ENCODE measurements around the gene ALCAM.

ALCAM gene

GRCh38 chr3:105518203-105518602 lies 151.5 kb downstream of the ALCAM start:
- no peaks in the 10 kb centered on the region for H3K27me3 ChIP-seq (replicated peaks; ENCODE audit: control insufficient read depth, insufficient read depth, low read length, poor library complexity, severe bottlenecking)
- H3K27ac ChIP-seq (ENCODE audit: insufficient read depth, low read length, poor library complexity, severe bottlenecking): no peak overlapping the region
- no peak overlapping the region for H3K4me3 ChIP-seq (ENCODE audit: insufficient read depth, low read depth, low read length, poor library complexity, severe bottlenecking)
- H3K36me3 ChIP-seq (ENCODE audit: control insufficient read depth, insufficient read depth, low read length): no peaks in the 10 kb centered on the region
- H3K4me1 ChIP-seq (ENCODE audit: control insufficient read depth, insufficient read depth, low read length, poor library complexity, severe bottlenecking): no peaks in the 10 kb centered on the region
- DNase-seq: no peak
- H3K9me3 ChIP-seq (ENCODE audit: control insufficient read depth, low read length): no peaks in the 10 kb centered on the region

- Histone ChIP-seq H3K9me3 (ENCODE audit: control insufficient read depth, low read length) (no peaks in the 10 kb centered on the region), H3K27ac (ENCODE audit: insufficient read depth, low read length, poor library complexity, severe bottlenecking) (no peak overlapping the region), H3K27me3 (replicated peaks; ENCODE audit: control insufficient read depth, insufficient read depth, low read length, poor library complexity, severe bottlenecking) (no peaks in the 10 kb centered on the region), H3K4me3 (ENCODE audit: insufficient read depth, low read depth, low read length, poor library complexity, severe bottlenecking) (no peak overlapping the region), H3K36me3 (ENCODE audit: control insufficient read depth, insufficient read depth, low read length) (no peaks in the 10 kb centered on the region), H3K4me1 (ENCODE audit: control insufficient read depth, insufficient read depth, low read length, poor library complexity, severe bottlenecking) (no peaks in the 10 kb centered on the region)
- no peak for DNase-seq
Measured at GRCh38 chr3:105518806-105519418, 152.2 kb downstream of the ALCAM start.

GRCh38 chr3:105521770-105522169 lies 155.1 kb downstream of the ALCAM start:
- Histone ChIP-seq H3K4me1 (ENCODE audit: control insufficient read depth, insufficient read depth, low read length, poor library complexity, severe bottlenecking) (no peaks in the 10 kb centered on the region), H3K27ac (ENCODE audit: insufficient read depth, low read length, poor library complexity, severe bottlenecking) (no peak overlapping the region), H3K36me3 (ENCODE audit: control insufficient read depth, insufficient read depth, low read length) (no peaks in the 10 kb centered on the region), H3K27me3 (replicated peaks; ENCODE audit: control insufficient read depth, insufficient read depth, low read length, poor library complexity, severe bottlenecking) (no peaks in the 10 kb centered on the region), H3K9me3 (ENCODE audit: control insufficient read depth, low read length) (no peaks in the 10 kb centered on the region), H3K4me3 (ENCODE audit: insufficient read depth, low read depth, low read length, poor library complexity, severe bottlenecking) (no peak overlapping the region)
- DNase-seq: no peak

GRCh38 chr3:105523501-105523900 lies 156.8 kb downstream of the ALCAM start:
- H3K36me3 ChIP-seq (ENCODE audit: control insufficient read depth, insufficient read depth, low read length): no peaks in the 10 kb centered on the region
- no peaks in the 10 kb centered on the region for H3K4me1 ChIP-seq (ENCODE audit: control insufficient read depth, insufficient read depth, low read length, poor library complexity, severe bottlenecking)
- no peaks in the 10 kb centered on the region for H3K27me3 ChIP-seq (replicated peaks; ENCODE audit: control insufficient read depth, insufficient read depth, low read length, poor library complexity, severe bottlenecking)
- H3K4me3 ChIP-seq (ENCODE audit: insufficient read depth, low read depth, low read length, poor library complexity, severe bottlenecking): no peak overlapping the region
- H3K27ac ChIP-seq (ENCODE audit: insufficient read depth, low read length, poor library complexity, severe bottlenecking): no peak overlapping the region
- H3K9me3 ChIP-seq (ENCODE audit: control insufficient read depth, low read length): no peaks in the 10 kb centered on the region
- DNase-seq: no peak

GRCh38 chr3:105525531-105525930 lies 158.8 kb downstream of the ALCAM start:
- no peak for DNase-seq
- no peak overlapping the region for H3K27ac ChIP-seq (ENCODE audit: insufficient read depth, low read length, poor library complexity, severe bottlenecking)
- H3K27me3 ChIP-seq (replicated peaks; ENCODE audit: control insufficient read depth, insufficient read depth, low read length, poor library complexity, severe bottlenecking): no peaks in the 10 kb centered on the region
- H3K36me3 ChIP-seq (ENCODE audit: control insufficient read depth, insufficient read depth, low read length): no peaks in the 10 kb centered on the region
- H3K4me3 ChIP-seq (ENCODE audit: insufficient read depth, low read depth, low read length, poor library complexity, severe bottlenecking): no peak overlapping the region
- H3K9me3 ChIP-seq (ENCODE audit: control insufficient read depth, low read length): no peaks in the 10 kb centered on the region
- H3K4me1 ChIP-seq (ENCODE audit: control insufficient read depth, insufficient read depth, low read length, poor library complexity, severe bottlenecking): no peaks in the 10 kb centered on the region

- H3K36me3 ChIP-seq (ENCODE audit: control insufficient read depth, insufficient read depth, low read length): no peaks in the 10 kb centered on the region
- H3K27me3 ChIP-seq (replicated peaks; ENCODE audit: control insufficient read depth, insufficient read depth, low read length, poor library complexity, severe bottlenecking): no peaks in the 10 kb centered on the region
- no peak for DNase-seq
- no peak overlapping the region for H3K27ac ChIP-seq (ENCODE audit: insufficient read depth, low read length, poor library complexity, severe bottlenecking)
- no peaks in the 10 kb centered on the region for H3K4me1 ChIP-seq (ENCODE audit: control insufficient read depth, insufficient read depth, low read length, poor library complexity, severe bottlenecking)
- no peak overlapping the region for H3K4me3 ChIP-seq (ENCODE audit: insufficient read depth, low read depth, low read length, poor library complexity, severe bottlenecking)
- H3K9me3 ChIP-seq (ENCODE audit: control insufficient read depth, low read length): no peaks in the 10 kb centered on the region
Measured at GRCh38 chr3:105526360-105527111, 159.8 kb downstream of the ALCAM start.

GRCh38 chr3:105527535-105527934 lies 160.8 kb downstream of the ALCAM start:
- DNase-seq: no peak
- no peaks in the 10 kb centered on the region for H3K27me3 ChIP-seq (replicated peaks; ENCODE audit: control insufficient read depth, insufficient read depth, low read length, poor library complexity, severe bottlenecking)
- H3K4me3 ChIP-seq (ENCODE audit: insufficient read depth, low read depth, low read length, poor library complexity, severe bottlenecking): no peak overlapping the region
- H3K36me3 ChIP-seq (ENCODE audit: control insufficient read depth, insufficient read depth, low read length): no peaks in the 10 kb centered on the region
- no peak overlapping the region for H3K27ac ChIP-seq (ENCODE audit: insufficient read depth, low read length, poor library complexity, severe bottlenecking)
- H3K4me1 ChIP-seq (ENCODE audit: control insufficient read depth, insufficient read depth, low read length, poor library complexity, severe bottlenecking): no peaks in the 10 kb centered on the region
- no peaks in the 10 kb centered on the region for H3K9me3 ChIP-seq (ENCODE audit: control insufficient read depth, low read length)

GRCh38 chr3:105527949-105528348 lies 161.2 kb downstream of the ALCAM start:
- no peak for DNase-seq
- Histone ChIP-seq H3K4me1 (ENCODE audit: control insufficient read depth, insufficient read depth, low read length, poor library complexity, severe bottlenecking) (no peaks in the 10 kb centered on the region), H3K27ac (ENCODE audit: insufficient read depth, low read length, poor library complexity, severe bottlenecking) (no peak overlapping the region), H3K4me3 (ENCODE audit: insufficient read depth, low read depth, low read length, poor library complexity, severe bottlenecking) (no peak overlapping the region), H3K36me3 (ENCODE audit: control insufficient read depth, insufficient read depth, low read length) (no peaks in the 10 kb centered on the region), H3K9me3 (ENCODE audit: control insufficient read depth, low read length) (no peaks in the 10 kb centered on the region), H3K27me3 (replicated peaks; ENCODE audit: control insufficient read depth, insufficient read depth, low read length, poor library complexity, severe bottlenecking) (no peaks in the 10 kb centered on the region)

- H3K27me3 ChIP-seq (replicated peaks; ENCODE audit: control insufficient read depth, insufficient read depth, low read length, poor library complexity, severe bottlenecking): no peaks in the 10 kb centered on the region
- no peaks in the 10 kb centered on the region for H3K4me1 ChIP-seq (ENCODE audit: control insufficient read depth, insufficient read depth, low read length, poor library complexity, severe bottlenecking)
- no peaks in the 10 kb centered on the region for H3K36me3 ChIP-seq (ENCODE audit: control insufficient read depth, insufficient read depth, low read length)
- DNase-seq: no peak
- H3K9me3 ChIP-seq (ENCODE audit: control insufficient read depth, low read length): no peaks in the 10 kb centered on the region
- no peak overlapping the region for H3K4me3 ChIP-seq (ENCODE audit: insufficient read depth, low read depth, low read length, poor library complexity, severe bottlenecking)
- no peak overlapping the region for H3K27ac ChIP-seq (ENCODE audit: insufficient read depth, low read length, poor library complexity, severe bottlenecking)
Measured at GRCh38 chr3:105528955-105529354, 162.2 kb downstream of the ALCAM start.

- no peak for DNase-seq
- no peaks in the 10 kb centered on the region for H3K4me1 ChIP-seq (ENCODE audit: control insufficient read depth, insufficient read depth, low read length, poor library complexity, severe bottlenecking)
- H3K27ac ChIP-seq (ENCODE audit: insufficient read depth, low read length, poor library complexity, severe bottlenecking): no peak overlapping the region
- H3K9me3 ChIP-seq (ENCODE audit: control insufficient read depth, low read length): no peaks in the 10 kb centered on the region
- H3K4me3 ChIP-seq (ENCODE audit: insufficient read depth, low read depth, low read length, poor library complexity, severe bottlenecking): no peak overlapping the region
- H3K27me3 ChIP-seq (replicated peaks; ENCODE audit: control insufficient read depth, insufficient read depth, low read length, poor library complexity, severe bottlenecking): no peaks in the 10 kb centered on the region
- no peaks in the 10 kb centered on the region for H3K36me3 ChIP-seq (ENCODE audit: control insufficient read depth, insufficient read depth, low read length)
Measured at GRCh38 chr3:105529456-105529855, 162.7 kb downstream of the ALCAM start.

Measured in effector memory CD4-positive, alpha-beta T cell (primary cell).